Heart left ventricle (tissue), 16 donors: ENCODE data around the gene RAD50. TPM values are rescaled to one million over a fixed set of nuclear protein-coding genes. Genes with fewer than 3 reads are reported as not detected.

ENCODE experiments used
- ATAC-seq, 4 donors: fragments of 200-7000 bp; cut with Tn5 transposase; one replicate each; pipeline ENCODE4 v1.9.1; 2020 to 2022; ENCODE audit warnings: moderate library complexity in 4 of 4, mild to moderate bottlenecking in 3 of 4, moderate number of reproducible peaks in 1 of 4
- DNase-seq, 5 donors: peaks; one replicate each; pipeline ENCODE4 v3.0.0-alpha.2; 2020
- H3K27ac ChIP-seq, 12 donors: fragments of 200-600 bp; sonication (generic) in 4 of 12; one replicate each; pipeline versions ENCODE4 v1.5.0 to v1.8.0; 2016 to 2022; ENCODE audit warnings: mild to moderate bottlenecking in 2 of 12
- H3K27me3 ChIP-seq, 9 donors: fragments of 200-600 bp; sonication (generic) in 2 of 9; one replicate each; pipeline versions ENCODE4 v1.5.1 to v1.8.0; 2016 to 2022; ENCODE audit warnings: mild to moderate bottlenecking in 3 of 9
- H3K36me3 ChIP-seq, 9 donors: fragments of 200-600 bp; sonication (generic) in 2 of 9; one replicate each; pipeline versions ENCODE4 v1.5.0 to v1.8.0; 2018 to 2022; ENCODE audit warnings: mild to moderate bottlenecking in 2 of 9
- H3K4me1 ChIP-seq, 12 donors: fragments of 200-600 bp; sonication (generic) in 4 of 12; one replicate each; pipeline versions ENCODE4 v1.5.0 to v1.8.0; 2016 to 2022; ENCODE audit warnings: mild to moderate bottlenecking in 3 of 12
- H3K4me3 ChIP-seq, 12 donors: fragments of 200-600 bp; sonication (generic) in 4 of 12; one replicate each; pipeline versions ENCODE4 v1.5.0 to v1.8.0; 2017 to 2022; ENCODE audit warnings: mild to moderate bottlenecking in 9 of 12, moderate library complexity in 4 of 12
- H3K9me3 ChIP-seq, 12 donors: fragments of 200-600 bp; sonication (generic) in 4 of 12; one replicate each; pipeline versions ENCODE4 v1.5.0 to v1.8.0; 2016 to 2022; ENCODE audit warnings: mild to moderate bottlenecking in 1 of 12
- CTCF ChIP-seq, 12 donors: fragments of 200-600 bp; sonication (generic) in 4 of 12; IDR thresholded peaks; one replicate each; pipeline versions ENCODE4 v1.5.0 to v1.8.0; 2018 to 2022; ENCODE audit warnings: antibody characterized with exemption in 12 of 12, mild to moderate bottlenecking in 5 of 12
- POLR2A ChIP-seq, 2 donors: fragments of 450-650 bp; IDR thresholded peaks; one replicate each; pipeline ENCODE4 v1.6.1; 2017; ENCODE audit warnings: antibody characterized with exemption in 2 of 2, mild to moderate bottlenecking in 2 of 2, moderate library complexity in 2 of 2
- WGBS, 4 donors: extraction: QIAGEN DNeasy Blood & Tissue Kit in 2 of 4; methylation state at CpG; one replicate each; pipeline versions ENCODE4 v1.1.5 to v1.1.7; 2013 to 2018; 5-methylcytosine and 5-hydroxymethylcytosine counted together
- intact Hi-C, 10 donors: fragments of 100-400 bp; cut with DNase I; formaldehyde crosslinking; loops; one replicate each; pipeline versions ENCODE4 v1.11.1 to v1.14.2; 2022
- polyA plus RNA-seq, 2 donors: library from polyadenylated mRNA; stranded (reverse); fragments of 200-250 nt; gene quantifications; one replicate each; pipeline ENCODE4 v1.2.3, GENCODE V29; 2013
- total RNA-seq, 9 donors: library from RNA; depleted of rRNA in 2 of 9; stranded (reverse); fragments of >200 nt in 2 of 9; fragmentation: NEBNext Ultra II Directional in 3 of 9; extraction: Animal tissue kit (Norgen Biotek cat#: 25700) in 3 of 9; gene quantifications; one replicate each; pipeline versions ENCODE4 v1.1.0 to v1.2.4, GENCODE V29; 2016 to 2023
- donor health status: ischemic (EF 13 %, LVEDD 7.1; RV severe dilation, severe dysfunction).
- donor health status: healthy with polysubstance abuse.
- donor health status: DM: no; HTN: yes; CAD: no.
- donor health status: DM: no; HTN: no; CAD: no.
- donor health status: ischemic (EF 25% LVEDD 6.9; RV normal size, moderate dysfunction).
- donor health status: ischemic (EF 25% LVEDD 5.7; RV mildly dilated, moderate dysfunction).
- donor health status: healthy.
- donor health status: DM: yes; HTN: yes; CAD: no.
- donor health status: ischemic (EF 35%, LVEDD 5.7; RV mildly dilated, moderate dysfunction).
- donor health status: nonischemic (EF 11% LVEDD 7.7; RV severe dilation, severe dysfunction).
- donor health status: DM: yes; HTN: yes; CAD: no.
- donor health status: PGD.
- donor health status: ischemic (EF 29% LVEDD 5.4; RV normal size, mild dysfunction).
- donor health status: nonischemic (EF 23%, LVEDD 6.1; RV moderate dilation, normal function).

RAD50 gene
- total and polyA plus RNA-seq, 11 donors: 9.3 to 41.8 (median 32.1) TPM

DNA sequence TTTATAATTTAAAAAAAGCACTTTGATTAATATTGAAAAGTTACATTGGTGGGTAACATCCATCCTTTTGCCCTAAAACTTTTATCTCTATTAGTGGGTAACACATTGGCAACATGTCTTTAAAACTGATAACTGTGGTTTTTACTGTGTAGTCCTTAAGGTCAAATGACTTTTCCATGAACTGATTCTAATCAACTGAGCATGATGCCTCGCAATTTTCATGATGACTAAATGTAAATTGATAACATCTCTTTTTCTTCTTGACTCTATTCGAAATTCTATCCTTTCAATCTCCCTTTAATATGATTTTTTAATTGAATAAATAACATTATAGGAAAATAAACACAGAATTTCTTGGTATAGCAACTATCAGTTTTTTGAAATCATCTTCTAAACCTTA lies 7.2 kb upstream of the RAD50 start:
- no peak for TF ChIP-seq CTCF (IDR thresholded peaks at IDR 0.05)
- no peak for TF ChIP-seq POLR2A (IDR thresholded peaks at IDR 0.05)
- 79 to 88% (median 83%) methylated on average over 2 of the region's 2 CpGs for WGBS, 4 donors
- DNase-seq: no peak
- Histone ChIP-seq H3K4me3 (no peak overlapping the region), H3K36me3 (no peaks in the 10 kb centered on the region), H3K4me1 (no peaks in the 10 kb centered on the region), H3K27ac (no peak overlapping the region), H3K27me3 (no peaks in the 10 kb centered on the region), H3K9me3 (no peaks in the 10 kb centered on the region)
- no peak for ATAC-seq
- intact Hi-C loops: no loop called here

- DNase-seq: no peak
- intact Hi-C loops: loop anchor here in 1 of 10 donors (5.0 kb wide), 1 partner anchor 59 kb away; no protein-coding TSS in a partner anchor
- H3K36me3 ChIP-seq: peaks cover 0 to 20% (median 14%) of the 10 kb centered on the region in 9 donors
- H3K4me3 ChIP-seq: peak overlapping the region; percentile 54 to 93 (median 70)
- peaks cover 0 to 26% (median 12%) of the 10 kb centered on the region in 12 donors for H3K4me1 ChIP-seq
- H3K27ac ChIP-seq: peak overlapping the region; percentile 35 to 91 (median 86)
- ATAC-seq: no peak
- H3K27me3 ChIP-seq: no peaks in the 10 kb centered on the region
- no peaks in the 10 kb centered on the region for H3K9me3 ChIP-seq
- TF ChIP-seq CTCF (IDR thresholded peaks at IDR 0.05) (no peak), POLR2A (IDR thresholded peaks at IDR 0.05) (no peak)
- WGBS, 4 donors: 57 to 64% (median 58%) methylated on average over 15 of the region's 15 CpGs
Measured at GRCh38 chr5:132556153-132556762, 519 bp upstream of the RAD50 start.

DNA sequence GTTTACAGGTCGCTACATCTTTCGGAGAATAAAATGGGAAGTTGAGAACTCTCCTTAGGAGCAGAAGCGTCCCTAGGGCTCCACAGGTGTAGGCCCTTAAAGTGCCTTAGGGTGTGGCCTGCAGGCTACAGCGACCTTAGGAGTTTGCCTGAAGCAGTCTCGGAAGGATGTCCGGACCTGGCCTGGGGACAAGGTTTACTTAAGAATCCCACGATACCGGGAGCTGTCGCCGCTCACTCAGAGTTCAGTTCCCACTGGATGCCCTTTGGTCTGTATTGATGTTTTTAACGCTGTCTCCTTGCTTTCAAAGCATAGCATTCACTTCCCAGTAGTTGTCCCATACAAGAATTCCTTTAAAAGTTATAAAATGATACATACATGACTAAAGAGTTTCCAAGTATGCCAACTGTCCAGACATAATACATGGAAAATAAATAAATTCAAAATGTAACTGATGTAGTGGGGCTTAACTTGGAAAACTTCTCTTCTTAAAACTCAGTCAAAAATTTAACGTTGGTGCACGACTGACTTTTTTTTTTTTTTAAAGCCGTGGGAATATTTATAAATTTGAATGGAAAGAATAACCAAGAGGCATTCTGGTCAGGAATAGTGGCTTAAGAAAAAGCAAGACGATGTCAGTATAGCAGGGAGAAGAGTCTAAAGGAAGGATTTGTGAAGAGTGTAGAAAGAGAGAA lies 848 bp downstream of the RAD50 start:
- Histone ChIP-seq H3K27ac (peak overlapping the region; percentile 35 to 91 (median 86)), H3K36me3 (peaks cover 0 to 32% (median 24%) of the 10 kb centered on the region in 9 donors), H3K9me3 (no peaks in the 10 kb centered on the region), H3K4me3 (peak overlapping the region; percentile 54 to 93 (median 70)), H3K4me1 (peaks cover 0 to 26% (median 12%) of the 10 kb centered on the region in 12 donors), H3K27me3 (no peaks in the 10 kb centered on the region)
- TF ChIP-seq POLR2A (IDR thresholded peaks at IDR 0.05) (no peak), CTCF (IDR thresholded peaks at IDR 0.05) (no peak)
- WGBS, 4 donors: 9 to 13% (median 10%) methylated on average over 15 of the region's 15 CpGs
- intact Hi-C loops: loop anchor here in 1 of 10 donors (5.0 kb wide), 1 partner anchor 60 kb away; no protein-coding TSS in a partner anchor
- peak; percentile 18 to 60 (median 52) for ATAC-seq
- DNase-seq: peak in 4 of 5 donors; percentile 18 to 34 (median 30)

DNA sequence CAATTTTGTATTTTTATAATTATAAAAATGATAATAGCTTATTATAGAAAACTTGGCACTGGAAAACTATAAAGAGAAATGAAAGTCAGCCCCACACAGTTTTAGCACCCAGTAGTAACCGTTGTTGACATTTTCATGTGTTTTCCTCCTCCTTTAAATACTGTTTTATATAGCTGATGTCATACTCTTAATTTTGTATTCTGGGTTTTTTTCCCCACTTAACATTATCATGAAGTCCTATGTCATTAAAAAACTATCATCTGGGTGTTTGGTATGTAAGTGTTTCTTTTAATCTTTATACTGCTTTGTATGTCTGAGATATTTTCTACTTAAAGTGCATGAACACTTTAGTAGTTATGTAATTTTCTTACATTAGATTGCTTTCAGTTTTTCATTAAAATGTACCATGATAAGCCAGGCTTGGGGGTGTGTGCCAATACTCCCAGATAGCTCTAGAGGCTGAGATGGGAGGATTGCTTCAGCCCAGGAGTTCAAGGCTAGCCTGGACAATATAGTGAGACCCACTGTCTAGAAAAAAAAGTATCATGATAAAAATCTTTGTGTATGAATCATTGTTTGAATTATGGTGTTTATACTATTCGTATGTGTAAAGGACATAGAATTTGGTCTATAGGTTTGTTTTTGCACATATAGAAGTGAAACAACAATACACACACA lies 2.7 kb downstream of the RAD50 start:
- H3K9me3 ChIP-seq: peaks cover 0 to 12% (median 4%) of the 10 kb centered on the region in 12 donors
- peaks cover 0 to 26% (median 12%) of the 10 kb centered on the region in 12 donors for H3K4me1 ChIP-seq
- no peak overlapping the region for H3K4me3 ChIP-seq
- intact Hi-C loops: loop anchor here in 1 of 10 donors (5.0 kb wide), 1 partner anchor 62 kb away; no protein-coding TSS in a partner anchor
- WGBS, 4 donors: 91 to 98% (median 93%) methylated on average over 2 of the region's 2 CpGs
- TF ChIP-seq CTCF (IDR thresholded peaks at IDR 0.05): no peak
- TF ChIP-seq POLR2A (IDR thresholded peaks at IDR 0.05): no peak
- no peak for DNase-seq
- no peaks in the 10 kb centered on the region for H3K27me3 ChIP-seq
- peaks cover 0 to 49% (median 27%) of the 10 kb centered on the region in 9 donors for H3K36me3 ChIP-seq
- no peak for ATAC-seq
- no peak overlapping the region for H3K27ac ChIP-seq
